H1 (cell line): Measurements from ENCODE around the gene ENAH. TPM values are rescaled to one million over a fixed set of nuclear protein-coding genes. Genes with fewer than 3 reads are reported as not detected.

Experiments used
- CTCF ChIA-PET: fragments of 300-600 bp; sonication (Branson Sonifier 250); formaldehyde crosslinking; loops from one replicate; lab custom pipeline; 2021; ENCODE audit not compliant: partially characterized antibody; lab: Charles Lee
- POLR2A ChIA-PET: fragments of 300-600 bp; sonication (Branson Sonifier 250); formaldehyde crosslinking; loops from one replicate; lab custom pipeline; 2021; ENCODE audit warnings: inconsistent platforms; ENCODE audit not compliant: partially characterized antibody; lab: Charles Lee
- DNase-seq, 2 experiments: peaks; one replicate each; pipeline versions ENCODE4 v3.0.0 to v3.0.0-alpha.2; 2010 to 2022; ENCODE audit warnings: low spot score in 2 of 2, low read depth in 1 of 2, mixed read lengths in 1 of 2
- FAIRE-seq: peaks from 2 replicates; lab custom pipeline; 2011; peaks lifted over from hg19 to GRCh38; lab: Jason Lieb, UNC
- H2AFZ ChIP-seq: 2 replicates; pipeline ENCODE4 v1.8.1; 2012; ENCODE audit warnings: low read length, inconsistent platforms
- H2AK5ac ChIP-seq: 2 replicates; pipeline ENCODE4 v1.6.1; 2013; ENCODE audit warnings: low read depth, low read length
- H2BK120ac ChIP-seq: replicated peaks from 2 replicates; pipeline ENCODE3; 2013; ENCODE audit warnings: low read depth, low read length, inconsistent platforms
- H2BK12ac ChIP-seq: 2 replicates; pipeline ENCODE4 v1.6.1; 2013; ENCODE audit warnings: low read depth, low read length
- H2BK15ac ChIP-seq: 2 replicates; pipeline ENCODE4 v1.6.1; 2013; ENCODE audit warnings: low read length
- H2BK20ac ChIP-seq: 2 replicates; pipeline ENCODE4 v1.6.1; 2013; ENCODE audit warnings: low read length
- H2BK5ac ChIP-seq: 2 replicates; pipeline ENCODE4 v1.6.1; 2013; ENCODE audit warnings: low read depth, low read length
- H3K14ac ChIP-seq: 2 replicates; pipeline ENCODE4 v1.6.1; 2013; ENCODE audit warnings: inconsistent platforms; ENCODE audit not compliant: insufficient read length
- H3K18ac ChIP-seq: 2 replicates; pipeline ENCODE4 v1.6.1; 2013; ENCODE audit warnings: low read length; ENCODE audit errors: extremely low read depth
- H3K23ac ChIP-seq: 2 replicates; pipeline ENCODE4 v1.6.1; 2013; ENCODE audit warnings: inconsistent platforms; ENCODE audit not compliant: insufficient read length
- H3K23me2 ChIP-seq: 2 replicates; pipeline ENCODE4 v1.6.1; 2013; ENCODE audit warnings: low read depth, low read length
- H3K27ac ChIP-seq: 2 replicates; pipeline ENCODE4 v1.6.1; 2011; ENCODE audit warnings: low read depth, low read length, inconsistent platforms
- H3K27me3 ChIP-seq, 4 experiments: replicated peaks in 1 of 4; 1 replicate in 1 of 4; 2 replicates in 3 of 4; pipeline versions ENCODE4 v1.6.1 to v1.8.1; 2011 to 2013; ENCODE audit warnings: low read length in 3 of 4, mild to moderate bottlenecking in 3 of 4, inconsistent platforms in 2 of 4, mixed read lengths in 2 of 4, moderate library complexity in 1 of 4; ENCODE audit not compliant: control insufficient read depth in 3 of 4, insufficient read depth in 3 of 4; ENCODE audit errors: extremely low read depth in 1 of 4
- H3K36me3 ChIP-seq, 4 experiments: 2 replicates each; pipeline versions ENCODE4 v1.6.1 to v1.8.1; 2011 to 2013; ENCODE audit warnings: mild to moderate bottlenecking in 4 of 4, low read length in 3 of 4, moderate library complexity in 2 of 4, control low read depth in 1 of 4, inconsistent platforms in 1 of 4; ENCODE audit not compliant: insufficient read depth in 4 of 4, control insufficient read depth in 2 of 4
- H3K4ac ChIP-seq: replicated peaks from 2 replicates; pipeline ENCODE3; 2013; ENCODE audit warnings: low read length, low read depth, mixed read lengths, inconsistent platforms; ENCODE audit not compliant: insufficient read length
- H3K4me1 ChIP-seq, 4 experiments: replicated peaks in 1 of 4; 1 replicate in 1 of 4; 2 replicates in 3 of 4; pipeline versions ENCODE4 v1.6.1 to v1.8.1; 2011 to 2013; ENCODE audit warnings: low read length in 3 of 4, inconsistent platforms in 2 of 4, mixed read lengths in 1 of 4; ENCODE audit not compliant: insufficient read depth in 4 of 4, control insufficient read depth in 3 of 4
- H3K4me2 ChIP-seq, 2 experiments: 2 replicates each; pipeline versions ENCODE4 v1.6.1 to v1.8.1; 2011 to 2013; ENCODE audit warnings: low read depth in 2 of 2, low read length in 2 of 2, control low read depth in 1 of 2, inconsistent platforms in 1 of 2, mild to moderate bottlenecking in 1 of 2; ENCODE audit not compliant: insufficient read depth in 1 of 2
- H3K4me3 ChIP-seq, 4 experiments: fragments of 200-600, 300-600 bp in 1 of 4; sonication (generic), shearing (Covaris generic), sonication (Bioruptor Twin) in 1 of 4; 2 replicates each; pipeline versions ENCODE4 v1.5.1 to v1.8.1; 2011 to 2016; ENCODE audit warnings: low read length in 4 of 4, low read depth in 3 of 4, control low read depth in 2 of 4, inconsistent platforms in 2 of 4, mild to moderate bottlenecking in 2 of 4, mixed read lengths in 1 of 4, moderate library complexity in 1 of 4; ENCODE audit not compliant: insufficient read depth in 2 of 4; ENCODE audit errors: extremely low read depth in 1 of 4
- H3K56ac ChIP-seq: replicated peaks from 2 replicates; pipeline ENCODE3; 2013; ENCODE audit warnings: low read depth, mild to moderate bottlenecking, mixed read lengths, low read length, inconsistent platforms; ENCODE audit not compliant: insufficient read length
- H3K79me1 ChIP-seq: 2 replicates; pipeline ENCODE4 v1.6.1; 2013; ENCODE audit warnings: low read depth, low read length, control low read depth
- H3K79me2 ChIP-seq, 2 experiments: 2 replicates each; pipeline versions ENCODE4 v1.6.1 to v1.8.1; 2012 to 2013; ENCODE audit warnings: low read length in 2 of 2, mild to moderate bottlenecking in 2 of 2, inconsistent platforms in 1 of 2; ENCODE audit not compliant: insufficient read depth in 2 of 2, control insufficient read depth in 1 of 2
- H3K9ac ChIP-seq, 4 experiments: replicated peaks in 1 of 4; 1 replicate in 1 of 4; 2 replicates in 3 of 4; pipeline versions ENCODE4 v1.6.1 to v1.8.1; 2011 to 2013; ENCODE audit warnings: low read depth in 3 of 4, low read length in 3 of 4, control low read depth in 2 of 4, mild to moderate bottlenecking in 2 of 4, moderate library complexity in 2 of 4, inconsistent platforms in 1 of 4; ENCODE audit errors: extremely low read depth in 1 of 4
- H3K9me3 ChIP-seq, 2 experiments: 2 replicates each; pipeline versions ENCODE4 v1.6.1 to v1.8.1; 2012 to 2013; ENCODE audit warnings: mild to moderate bottlenecking in 2 of 2, moderate library complexity in 2 of 2, control low read depth in 1 of 2, inconsistent platforms in 1 of 2, low read depth in 1 of 2, low read length in 1 of 2, mixed read lengths in 1 of 2; ENCODE audit not compliant: insufficient read depth in 2 of 2
- H4K20me1 ChIP-seq, 2 experiments: replicated peaks in 1 of 2; 2 replicates each; pipeline versions ENCODE3 to v1.8.1; 2011 to 2013; ENCODE audit warnings: inconsistent platforms in 2 of 2, low read length in 2 of 2, mild to moderate bottlenecking in 1 of 2; ENCODE audit not compliant: insufficient read depth in 2 of 2, control insufficient read depth in 1 of 2
- H4K5ac ChIP-seq: 2 replicates; pipeline ENCODE4 v1.6.1; 2013; ENCODE audit warnings: low read length, low read depth, mixed read lengths, inconsistent platforms; ENCODE audit not compliant: insufficient read length
- H4K8ac ChIP-seq: 2 replicates; pipeline ENCODE4 v1.8.0; 2013; ENCODE audit warnings: mild to moderate bottlenecking, moderate library complexity, low read length, inconsistent platforms; ENCODE audit not compliant: insufficient read depth; ENCODE audit errors: extremely low read depth
- H4K91ac ChIP-seq: replicated peaks from 2 replicates; pipeline ENCODE3; 2013; ENCODE audit warnings: low read length, mixed read lengths, inconsistent platforms; ENCODE audit not compliant: insufficient read length
- BCL11A ChIP-seq, 2 experiments: IDR thresholded peaks; one replicate each; pipeline ENCODE4 v1.6.1; 2011; ENCODE audit warnings: low read depth in 2 of 2, low read length in 2 of 2, mild to moderate bottlenecking in 2 of 2
- CBX8 ChIP-seq: fragments of 300-800, 300-1000 bp; sonication (generic); IDR thresholded peaks from 2 replicates; pipeline ENCODE4 v1.7.1; 2016; ENCODE audit warnings: low read depth, low read length, borderline replicate concordance
- CEBPB ChIP-seq: IDR thresholded peaks from 2 replicates; pipeline ENCODE4 v1.6.1; 2012; ENCODE audit warnings: low read depth, low read length
- KDM5A ChIP-seq: fragments of 200-600 bp; IDR thresholded peaks from 2 replicates; pipeline ENCODE4 v1.7.1; 2012; ENCODE audit warnings: mild to moderate bottlenecking, low read length, inconsistent platforms, mixed read lengths
- SRF ChIP-seq: IDR thresholded peaks from 2 replicates; pipeline ENCODE4 v1.6.1; 2011; ENCODE audit warnings: mild to moderate bottlenecking, low read depth, low read length, moderate library complexity
- TAF7 ChIP-seq: optimal IDR thresholded peaks from 2 replicates; pipeline ENCODE3; 2011; ENCODE audit warnings: low read depth, mild to moderate bottlenecking, inconsistent platforms, low read length, moderate library complexity, borderline replicate concordance
- TBP ChIP-seq: IDR thresholded peaks from 2 replicates; pipeline ENCODE4 v1.6.1; 2011; ENCODE audit warnings: low read depth, low read length, improper control_type of control experiment
- WGBS, 2 experiments: shearing (Covaris generic) in 1 of 2; methylation state at CpG; one replicate each; pipeline versions ENCODE4 v1.1.6 to v1.1.7; 2013 to 2015; ENCODE audit warnings: low lambda C conversion rate in 2 of 2, mixed read lengths in 2 of 2, inconsistent platforms in 1 of 2, low coverage in 1 of 2, missing lambda C conversion rate in 1 of 2; ENCODE audit not compliant: insufficient replicate concordance in 2 of 2, insufficient coverage in 1 of 2, insufficient read length in 1 of 2; ENCODE audit errors: extremely low coverage in 1 of 2, missing lambda C conversion rate in 1 of 2; 5-methylcytosine and 5-hydroxymethylcytosine counted together
- polyA plus RNA-seq, 7 experiments: library from polyadenylated mRNA; depleted of rRNA in 3 of 7; stranded (reverse) in 5 of 7; unstranded in 2 of 7; fragments of >200 nt in 5 of 7; fragments of 200-250 nt in 2 of 7; gene quantifications; 1 replicate in 5 of 7; 2 replicates in 1 of 7; 4 replicates in 1 of 7; pipeline versions ENCODE4 v1.2.1 to v1.2.3, GENCODE V29; 2011 to 2013; ENCODE audit warnings: missing spikeins in 2 of 7, mixed read lengths in 2 of 7
- total RNA-seq: library from RNA; stranded (reverse); fragmentation: NEBNext Ultra II Directional; extraction: Animal tissue kit (Norgen Biotek cat#: 25700); gene quantifications from 2 replicates; pipeline ENCODE4 v1.2.1, GENCODE V29; 2021
- TF ChIP-seq, protein P1 (sequence below): IDR thresholded peaks from 2 replicates; pipeline ENCODE4 v1.6.1; 2011; ENCODE audit warnings: low read depth, mild to moderate bottlenecking, low read length; ENCODE audit not compliant: insufficient read depth
- TF ChIP-seq, protein P2 (sequence below): IDR thresholded peaks from 2 replicates; pipeline ENCODE4 v1.6.1; 2012; ENCODE audit warnings: inconsistent platforms

Gene ENAH
- total and polyA plus RNA-seq, 2 of the 8 experiments (the other 6 are each of a cell fraction or from before 2014, with no cell fraction given) = 39.1 to 335 TPM

DNA sequence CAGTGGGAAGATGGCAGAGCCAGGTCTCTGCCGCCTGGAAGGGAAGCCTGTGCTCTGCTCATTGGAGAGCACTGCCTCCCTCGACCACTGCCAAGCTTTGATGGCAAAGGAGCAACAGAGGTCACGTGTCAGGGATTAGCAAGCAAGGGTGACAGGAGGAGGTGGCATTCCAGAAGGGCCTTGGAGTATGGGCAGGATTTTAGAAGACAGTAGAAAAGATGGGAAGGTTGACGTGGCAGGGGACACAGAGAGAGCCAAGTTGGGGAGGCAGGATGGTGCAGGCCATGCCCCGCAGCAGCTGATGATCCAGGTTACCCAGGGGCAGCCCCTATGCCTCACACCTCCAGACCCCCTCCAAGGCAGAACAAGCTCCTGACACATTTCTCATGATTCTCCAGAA, 203.1 kb downstream of the ENAH start:
- CTCF ChIA-PET = interaction anchor here (0.7 to 2.0 kb wide), 6 partner anchors 10 to 513 kb away, joined by 3 to 7 read pairs (median 4); no protein-coding TSS in a partner anchor

More for the DNA sequence above, 203.1 kb downstream of the ENAH start:
- Histone ChIP-seq H3K4ac (no peak overlapping the region), H3K27me3 (no peaks in the 10 kb centered on the region; a peak in 1 of 7 replicates), H3K27ac (no peak overlapping the region), H3K14ac (no peak overlapping the region), H3K79me1 (no peaks in the 10 kb centered on the region), H3K18ac (no peak overlapping the region), H3K36me3 (no peaks in the 10 kb centered on the region), H3K56ac (no peak overlapping the region), H2AFZ (no peak overlapping the region), H3K4me3 (no peak overlapping the region), H3K79me2 (no peaks in the 10 kb centered on the region), H2BK120ac (no peak overlapping the region), H2BK15ac (no peak overlapping the region), H4K91ac (no peak overlapping the region), H3K9me3 (no peaks in the 10 kb centered on the region), H4K8ac (no peak overlapping the region), H4K5ac (no peak overlapping the region), H2BK20ac (no peak overlapping the region)
- FAIRE-seq = no peak
- TF ChIP-seq, protein P1, sequence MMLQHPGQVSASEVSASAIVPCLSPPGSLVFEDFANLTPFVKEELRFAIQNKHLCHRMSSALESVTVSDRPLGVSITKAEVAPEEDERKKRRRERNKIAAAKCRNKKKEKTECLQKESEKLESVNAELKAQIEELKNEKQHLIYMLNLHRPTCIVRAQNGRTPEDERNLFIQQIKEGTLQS = no peak
- TF ChIP-seq CBX8 (no peak), TAF7 (no peak), CEBPB (no peak), TBP (no peak), SRF (no peak), BCL11A (IDR thresholded peaks at IDR 0.05; ENCODE audit: low read depth in 2 of 2, low read length in 2 of 2) (no peak), KDM5A (no peak)
- TF ChIP-seq, protein P2, sequence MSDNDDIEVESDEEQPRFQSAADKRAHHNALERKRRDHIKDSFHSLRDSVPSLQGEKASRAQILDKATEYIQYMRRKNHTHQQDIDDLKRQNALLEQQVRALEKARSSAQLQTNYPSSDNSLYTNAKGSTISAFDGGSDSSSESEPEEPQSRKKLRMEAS = no peak
- TF ChIP-seq, all 59 proteins: peak for 0
- no peak overlapping the region for H2BK12ac ChIP-seq
- H3K4me1 ChIP-seq = peaks cover 0 to 13% (median 6%) of the 10 kb centered on the region in 4 experiments; a peak in 4 of 7 replicates
- 84% methylated on average over 5 of the region's 5 CpGs; no CpG with 5 or more reads in 1 of the 2 experiments for WGBS, 2 experiments
- H4K20me1 ChIP-seq = no peaks in the 10 kb centered on the region
- no peak overlapping the region for H3K23ac ChIP-seq
- no peak overlapping the region for H3K4me2 ChIP-seq
- H2AK5ac ChIP-seq = no peak overlapping the region
- no peak overlapping the region for H2BK5ac ChIP-seq
- H3K9ac ChIP-seq = no peak overlapping the region
- no peak for DNase-seq
- POLR2A ChIA-PET = interaction anchor here (1.1 kb wide), 1 partner anchor 138 kb away, joined by 3 read pairs; no protein-coding TSS in a partner anchor
- no peaks in the 10 kb centered on the region for H3K23me2 ChIP-seq
